Stomach (tissue), 4 donors: ENCODE measurements around the gene MARCHF2.

Experiments used
- CTCF ChIP-seq, 7 experiments: fragments of 450-650 bp in 4 of 7; fragments of 200-600 bp in 3 of 7; sonication (generic) in 3 of 7; IDR thresholded peaks; one replicate each; pipeline ENCODE4 v1.5.1; 2016 to 2019; ENCODE audit warnings: antibody characterized with exemption in 7 of 7, control low read depth in 2 of 7, mild to moderate bottlenecking in 1 of 7
- POLR2A ChIP-seq, 4 donors: fragments of 450-650 bp; IDR thresholded peaks; one replicate each; pipeline ENCODE4 v1.6.1; 2016; ENCODE audit warnings: antibody characterized with exemption in 4 of 4, control low read depth in 2 of 4, mild to moderate bottlenecking in 1 of 4, moderate library complexity in 1 of 4

- TF ChIP-seq POLR2A (IDR thresholded peaks at IDR 0.05), result no peak
- TF ChIP-seq CTCF (IDR thresholded peaks at IDR 0.05), result no peak
These were observed 39.5 kb downstream of the MARCHF2 start for GRCh38 chr19:8452446-8453123.
